Peyer's patch (tissue), 4 donors: Measurements from ENCODE around the gene DCC. TPM values are rescaled to one million over a fixed set of nuclear protein-coding genes. Genes with fewer than 3 reads are reported as not detected.

ENCODE experiments used
- DNase-seq, 3 donors: peaks; one replicate each; pipeline ENCODE4 v3.0.0-alpha.2; 2017 to 2019
- H3K27ac ChIP-seq, 4 donors: fragments of 200-600 bp; sonication (generic); one replicate each; pipeline ENCODE4 v1.5.1; 2016 to 2019
- H3K27me3 ChIP-seq, 2 donors: fragments of 200-600 bp; sonication (generic); one replicate each; pipeline ENCODE4 v1.5.1; 2019
- H3K36me3 ChIP-seq, 3 donors: fragments of 200-600 bp; sonication (generic); one replicate each; pipeline ENCODE4 v1.5.1; 2016 to 2019
- H3K4me1 ChIP-seq, 4 donors: fragments of 200-600 bp; sonication (generic); one replicate each; pipeline ENCODE4 v1.5.1; 2016 to 2019
- H3K4me3 ChIP-seq, 4 donors: fragments of 200-600 bp; sonication (generic); 1 replicate in 3 of 4; 2 replicates in 1 of 4; pipeline ENCODE4 v1.5.1; 2016 to 2019; ENCODE audit warnings: mild to moderate bottlenecking in 1 of 4
- H3K9me3 ChIP-seq, 4 donors: fragments of 200-600 bp; sonication (generic); one replicate each; pipeline ENCODE4 v1.5.1; 2016 to 2019; ENCODE audit warnings: mild to moderate bottlenecking in 1 of 4
- POLR2A ChIP-seq, 2 donors: fragments of 450-650 bp; IDR thresholded peaks; one replicate each; pipeline ENCODE4 v1.5.1; 2017; ENCODE audit warnings: antibody characterized with exemption in 2 of 2, mild to moderate bottlenecking in 2 of 2, moderate library complexity in 2 of 2
- total RNA-seq, 4 donors: library from RNA; depleted of rRNA; stranded (reverse); fragments of >200 nt; gene quantifications; one replicate each; pipeline ENCODE4 v1.1.0, GENCODE V29; 2016
- TF ChIP-seq, protein P1 (sequence below), 6 experiments: fragments of 450-650 bp in 4 of 6; fragments of 200-600 bp in 2 of 6; sonication (generic) in 1 of 6; IDR thresholded peaks; one replicate each; pipeline ENCODE4 v1.5.1; 2017 to 2019; ENCODE audit warnings: antibody characterized with exemption in 6 of 6, mild to moderate bottlenecking in 3 of 6, moderate library complexity in 1 of 6

DCC gene
- total RNA-seq, 4 donors from 2014 or later: 0.13 TPM; not detected in 3

DNA sequence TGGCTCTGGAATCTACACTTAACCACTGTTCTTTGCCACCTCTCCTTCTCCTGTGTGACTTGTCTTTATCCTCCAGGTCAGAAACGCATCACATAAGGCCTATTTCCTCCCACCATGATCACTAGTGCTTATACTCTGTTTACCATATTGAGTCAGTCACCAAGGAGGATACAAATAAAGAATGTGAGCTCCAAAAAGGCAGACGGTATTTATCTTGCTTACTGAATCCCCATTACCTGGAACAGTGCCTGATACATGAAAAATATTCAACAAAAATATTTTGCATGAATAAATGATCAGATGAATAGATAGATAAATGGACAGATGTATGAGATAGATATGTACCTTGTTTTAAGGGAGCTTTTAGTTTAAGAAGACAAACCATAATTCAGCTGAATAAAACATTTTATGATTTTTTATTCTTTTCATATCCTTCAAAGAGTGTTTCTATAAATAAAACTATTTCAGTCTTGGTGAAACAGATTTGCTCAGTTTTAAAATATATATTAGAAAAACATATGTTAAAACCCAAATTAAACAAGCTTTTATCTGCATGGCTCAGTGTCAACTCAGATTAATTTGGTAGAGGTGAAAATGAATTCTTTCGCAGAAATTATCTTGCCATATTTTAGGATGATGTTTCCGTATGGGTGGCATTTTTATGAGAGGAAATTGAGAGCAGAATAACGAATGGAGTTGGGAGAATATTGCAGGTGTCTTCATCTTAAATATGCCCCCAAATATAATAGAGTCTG is 799.9 kb downstream of the DCC start:
- no peak for TF ChIP-seq POLR2A (IDR thresholded peaks at IDR 0.05)
- TF ChIP-seq, protein P1, sequence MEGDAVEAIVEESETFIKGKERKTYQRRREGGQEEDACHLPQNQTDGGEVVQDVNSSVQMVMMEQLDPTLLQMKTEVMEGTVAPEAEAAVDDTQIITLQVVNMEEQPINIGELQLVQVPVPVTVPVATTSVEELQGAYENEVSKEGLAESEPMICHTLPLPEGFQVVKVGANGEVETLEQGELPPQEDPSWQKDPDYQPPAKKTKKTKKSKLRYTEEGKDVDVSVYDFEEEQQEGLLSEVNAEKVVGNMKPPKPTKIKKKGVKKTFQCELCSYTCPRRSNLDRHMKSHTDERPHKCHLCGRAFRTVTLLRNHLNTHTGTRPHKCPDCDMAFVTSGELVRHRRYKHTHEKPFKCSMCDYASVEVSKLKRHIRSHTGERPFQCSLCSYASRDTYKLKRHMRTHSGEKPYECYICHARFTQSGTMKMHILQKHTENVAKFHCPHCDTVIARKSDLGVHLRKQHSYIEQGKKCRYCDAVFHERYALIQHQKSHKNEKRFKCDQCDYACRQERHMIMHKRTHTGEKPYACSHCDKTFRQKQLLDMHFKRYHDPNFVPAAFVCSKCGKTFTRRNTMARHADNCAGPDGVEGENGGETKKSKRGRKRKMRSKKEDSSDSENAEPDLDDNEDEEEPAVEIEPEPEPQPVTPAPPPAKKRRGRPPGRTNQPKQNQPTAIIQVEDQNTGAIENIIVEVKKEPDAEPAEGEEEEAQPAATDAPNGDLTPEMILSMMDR (IDR thresholded peaks at IDR 0.05): no peak
- no peak for DNase-seq
- Histone ChIP-seq H3K36me3 (no peaks in the 10 kb centered on the region), H3K4me3 (no peak overlapping the region), H3K27me3 (no peaks in the 10 kb centered on the region), H3K27ac (no peak overlapping the region), H3K9me3 (no peaks in the 10 kb centered on the region), H3K4me1 (no peaks in the 10 kb centered on the region)

DNA sequence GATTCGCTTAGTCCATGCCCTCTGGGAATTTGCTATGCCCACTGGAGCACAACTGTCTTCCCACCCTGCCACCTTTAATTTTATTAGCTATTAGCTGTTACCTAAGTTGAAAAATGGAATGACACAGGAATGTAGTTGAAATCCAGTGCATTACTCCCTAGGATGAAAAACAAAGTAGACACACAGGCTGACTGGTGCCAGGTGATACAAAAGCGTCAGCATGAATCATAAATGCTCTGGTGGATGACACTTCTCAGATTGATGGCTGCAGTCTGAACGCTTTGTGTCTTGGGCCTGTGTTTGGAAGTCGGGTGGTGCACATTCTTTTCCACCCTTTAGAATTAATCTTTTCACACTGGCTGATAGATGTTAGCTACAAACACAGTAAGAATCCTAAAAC is 802.0 kb downstream of the DCC start:
- Histone ChIP-seq H3K27me3 (no peaks in the 10 kb centered on the region), H3K36me3 (no peaks in the 10 kb centered on the region), H3K9me3 (no peaks in the 10 kb centered on the region), H3K4me3 (no peak overlapping the region), H3K27ac (no peak overlapping the region), H3K4me1 (no peaks in the 10 kb centered on the region)
- no peak for DNase-seq
- TF ChIP-seq, protein P1 (IDR thresholded peaks at IDR 0.05): no peak
- no peak for TF ChIP-seq POLR2A (IDR thresholded peaks at IDR 0.05)

DNA sequence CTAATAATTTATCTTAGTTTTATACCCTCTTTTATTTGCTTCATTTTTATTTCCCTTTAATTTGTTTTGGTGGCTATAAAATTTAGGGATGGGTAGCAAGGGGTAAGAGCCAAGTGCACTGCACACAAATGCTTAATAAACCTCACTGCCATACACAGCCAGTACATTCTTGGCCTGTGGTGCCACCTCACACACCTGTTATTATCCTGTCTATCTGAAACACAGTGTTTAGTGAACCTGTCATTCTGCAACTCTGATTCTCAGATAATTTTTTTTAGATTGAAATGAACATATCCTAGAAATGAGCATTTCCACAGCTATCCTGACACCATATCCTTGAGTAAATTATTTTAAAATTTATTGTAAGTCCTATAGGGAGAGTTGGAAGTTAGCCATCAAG is 807.5 kb downstream of the DCC start:
- Histone ChIP-seq H3K4me3 (no peak overlapping the region), H3K36me3 (no peaks in the 10 kb centered on the region), H3K27me3 (no peaks in the 10 kb centered on the region), H3K4me1 (no peaks in the 10 kb centered on the region), H3K9me3 (no peaks in the 10 kb centered on the region), H3K27ac (no peak overlapping the region)
- no peak for DNase-seq
- no peak for TF ChIP-seq POLR2A (IDR thresholded peaks at IDR 0.05)
- TF ChIP-seq, protein P1 (IDR thresholded peaks at IDR 0.05): no peak

DNA sequence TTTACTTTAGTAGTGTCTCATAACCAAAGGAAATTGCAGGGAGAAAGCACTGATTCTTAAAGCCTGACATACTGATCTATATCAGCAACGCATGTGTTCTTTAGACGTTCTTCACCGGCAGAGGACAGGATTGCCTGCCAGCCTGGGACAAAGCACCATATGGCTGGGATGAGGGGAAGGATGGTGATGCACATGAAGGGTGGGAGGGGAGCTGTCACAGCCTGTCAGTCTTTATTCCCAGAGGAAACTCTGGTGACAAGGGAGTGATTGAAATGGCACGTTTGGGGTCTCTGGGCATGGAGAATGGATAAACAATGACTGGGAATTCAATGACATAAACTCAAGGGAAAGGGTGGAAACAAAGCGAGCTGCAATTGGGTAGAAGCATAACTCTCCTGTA is 808.1 kb downstream of the DCC start:
- Histone ChIP-seq H3K27ac (no peak overlapping the region), H3K27me3 (no peaks in the 10 kb centered on the region), H3K9me3 (no peaks in the 10 kb centered on the region), H3K4me1 (no peaks in the 10 kb centered on the region), H3K4me3 (no peak overlapping the region), H3K36me3 (no peaks in the 10 kb centered on the region)
- TF ChIP-seq POLR2A (IDR thresholded peaks at IDR 0.05): no peak
- TF ChIP-seq, protein P1 (IDR thresholded peaks at IDR 0.05): no peak
- DNase-seq: no peak

DNA sequence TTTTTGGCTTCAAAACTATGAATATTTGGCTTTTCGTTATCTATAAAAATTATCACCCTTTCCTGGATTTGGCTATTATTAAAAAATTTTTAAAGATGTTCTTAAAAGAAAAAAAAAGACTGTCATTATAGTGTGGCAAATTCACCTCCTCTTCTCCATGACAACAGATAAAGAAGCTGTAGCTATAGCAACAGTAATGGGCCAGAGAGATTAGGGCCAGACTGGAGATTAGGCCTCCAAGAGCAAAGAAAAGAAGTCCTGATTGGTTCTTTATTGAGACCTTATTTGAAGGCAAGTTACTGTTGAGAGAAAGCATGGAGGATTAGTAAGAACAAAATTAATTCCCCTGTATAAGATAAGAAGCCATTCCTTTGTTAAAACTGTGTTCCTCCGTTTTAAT is 812.5 kb downstream of the DCC start:
- TF ChIP-seq, protein P1 (IDR thresholded peaks at IDR 0.05): no peak
- TF ChIP-seq POLR2A (IDR thresholded peaks at IDR 0.05): no peak
- H3K4me3 ChIP-seq: no peak overlapping the region
- no peak overlapping the region for H3K27ac ChIP-seq
- H3K4me1 ChIP-seq: no peaks in the 10 kb centered on the region
- no peaks in the 10 kb centered on the region for H3K27me3 ChIP-seq
- H3K36me3 ChIP-seq: no peaks in the 10 kb centered on the region
- H3K9me3 ChIP-seq: no peaks in the 10 kb centered on the region
- no peak for DNase-seq
